ENCODE measurements around the gene MARCHF2. TPM values are rescaled to one million over a fixed set of nuclear protein-coding genes. Genes with fewer than 3 reads are reported as not detected.

Gene MARCHF2
- total and polyA plus RNA-seq, 9 of the 15 experiments (the other 6 are each of a cell fraction or from before 2014, with no cell fraction given) = 0.39 to 6.4 (median 2.2) TPM

GRCh38 chr19:8486661-8487136 is 73.6 kb downstream of the MARCHF2 start:
- intact Hi-C loops (cut with micrococcal nuclease) = no loop called here
- in situ Hi-C loops (cut with MboI) = no loop called here
- FAIRE-seq (no peak), DNase-seq (ENCODE audit: extremely low read depth in 1 of 4, low spot score in 3 of 4) (no peak), ATAC-seq (no peak)
- ChIA-PET POLR2A (interaction anchor here (0.6 to 2.0 kb wide), 12 partner anchors 8 to 466 kb away, joined by 3 to 10 read pairs (median 3); partner anchors contain the start of gene ZNF414), CTCF (ENCODE audit: low intra/inter-chr PET ratio) (no interaction called here)
- Histone ChIP-seq H3K9ac (ENCODE audit: insufficient read depth in 1 of 2, low read depth in 2 of 2, low read length in 2 of 2) (no peak overlapping the region), H2AFZ (ENCODE audit: low read depth, low read length) (no peak overlapping the region), H3K4me3 (no peak overlapping the region), H3K79me2 (ENCODE audit: control insufficient read depth, insufficient read depth, low read length) (peaks cover 6% of the 10 kb centered on the region; the same call in 1 of the 3 replicates), H3K36me3 (ENCODE audit: control insufficient read depth, insufficient read depth, low read length) (peaks cover 73% of the 10 kb centered on the region), H3K27me3 (ENCODE audit: control insufficient read depth in 2 of 2, insufficient read depth in 2 of 2, low read length in 2 of 2) (no peaks in the 10 kb centered on the region), H3K9me3 (replicated peaks; ENCODE audit: control insufficient read depth, insufficient read depth, low read depth, low read length) (no peaks in the 10 kb centered on the region), H3K4me1 (replicated peaks in 1 of 2; ENCODE audit: control insufficient read depth in 2 of 2, insufficient read depth in 2 of 2, low read length in 2 of 2) (peaks cover 0 to 16% of the 10 kb centered on the region in 2 experiments; a peak in 2 of 5 replicates), H3K4me2 (ENCODE audit: insufficient read depth, low read length) (no peak overlapping the region), H3K9me1 (ENCODE audit: control insufficient read depth, insufficient read depth, low read length) (no peaks in the 10 kb centered on the region), H4K20me1 (replicated peaks; ENCODE audit: control insufficient read depth, insufficient read depth, low read length) (no peaks in the 10 kb centered on the region), H3K27ac (ENCODE audit: extremely low read depth, low read depth, low read length) (no peak overlapping the region)
- 94% methylated on average over 14 of the region's 16 CpGs for WGBS (ENCODE audit: insufficient coverage, low coverage, missing lambda C conversion rate)
- no TSS peak for BruUV-seq (replicated peaks)
- TF ChIP-seq ESRRA (IDR thresholded peaks at IDR 0.05; ENCODE audit: borderline replicate concordance, low read depth) (no peak), NCOA1 (IDR thresholded peaks at IDR 0.05; ENCODE audit: low read depth) (no peak), ZNF655 (CRISPR knock-in tag; IDR thresholded peaks at IDR 0.05) (no peak), ZBTB8A (IDR thresholded peaks at IDR 0.05; ENCODE audit: partially characterized antibody) (no peak), HNRNPH1 (optimal IDR thresholded peaks at IDR 0.05; ENCODE audit: low read depth, low read length) (no peak), FOXP4 (CRISPR knock-in tag; IDR thresholded peaks at IDR 0.05; ENCODE audit: borderline replicate concordance) (no peak), CXXC5 (CRISPR knock-in tag; IDR thresholded peaks at IDR 0.05) (no peak), GATAD2A (IDR thresholded peaks at IDR 0.05) (no peak), GTF2B (IDR thresholded peaks at IDR 0.05; ENCODE audit: extremely low read depth, insufficient read length) (no peak), ZNF217 (CRISPR knock-in tag; IDR thresholded peaks at IDR 0.05) (no peak), CBFA2T2 (conservative IDR thresholded peaks at IDR 0.05) (no peak)
